Immature natural killer cell (primary cell): ENCODE measurements around the gene PAQR9. TPM values are rescaled to one million over a fixed set of nuclear protein-coding genes. Genes with fewer than 3 reads are reported as not detected.

Experiments used
- DNase-seq, 3 donors: peaks; one replicate each; pipeline ENCODE4 v3.0.0; 2022; ENCODE audit warnings: mixed read lengths in 1 of 3
- H3K27ac Mint-ChIP-seq, 6 donors: one replicate each; pipeline ENCODE4 v1.8.0; 2020; ENCODE audit warnings: mixed read lengths in 6 of 6, mild to moderate bottlenecking in 5 of 6, inconsistent platforms in 4 of 6, moderate library complexity in 3 of 6
- H3K27me3 Mint-ChIP-seq, 3 donors: one replicate each; pipeline ENCODE4 v1.8.0; 2020 to 2021; ENCODE audit warnings: low read depth in 3 of 3, mild to moderate bottlenecking in 3 of 3, mixed read lengths in 3 of 3, moderate library complexity in 3 of 3, inconsistent platforms in 1 of 3
- H3K36me3 Mint-ChIP-seq, 3 donors: one replicate each; pipeline ENCODE4 v1.8.0; 2020; ENCODE audit warnings: mixed read lengths in 3 of 3, inconsistent platforms in 2 of 3, mild to moderate bottlenecking in 2 of 3
- H3K4me1 Mint-ChIP-seq, 2 donors: one replicate each; pipeline ENCODE4 v1.8.0; 2020; ENCODE audit warnings: inconsistent platforms in 2 of 2, mild to moderate bottlenecking in 2 of 2, mixed read lengths in 2 of 2, moderate library complexity in 1 of 2
- H3K4me3 Mint-ChIP-seq, 5 donors: one replicate each; pipeline ENCODE4 v1.8.0; 2020; ENCODE audit warnings: mild to moderate bottlenecking in 5 of 5, mixed read lengths in 5 of 5, inconsistent platforms in 3 of 5, moderate library complexity in 3 of 5
- H3K9me3 Mint-ChIP-seq, 6 donors: one replicate each; pipeline ENCODE4 v1.8.0; 2020; ENCODE audit warnings: mild to moderate bottlenecking in 6 of 6, mixed read lengths in 6 of 6, inconsistent platforms in 4 of 6, moderate library complexity in 3 of 6
- polyA plus RNA-seq, 3 donors: library from polyadenylated mRNA; unstranded; fragments of 300-500 nt; fragmentation: Illumina TruSeq; gene quantifications; one replicate each; pipeline ENCODE4 v1.2.3, GENCODE V29; 2021

The PAQR9 gene
- polyA plus RNA-seq, 3 donors from 2014 or later: not detected

- no peak overlapping the region for H3K27ac Mint-ChIP-seq
- DNase-seq: no peak
- no peaks in the 10 kb centered on the region for H3K4me1 Mint-ChIP-seq
- no peaks in the 10 kb centered on the region for H3K9me3 Mint-ChIP-seq
- no peaks in the 10 kb centered on the region for H3K36me3 Mint-ChIP-seq
- peaks cover 5 to 18% (median 6%) of the 10 kb centered on the region in 3 donors for H3K27me3 Mint-ChIP-seq
- H3K4me3 Mint-ChIP-seq: no peak overlapping the region
These were observed 27.5 kb downstream of the PAQR9 start for GRCh38 chr3:142935963-142936362.

GRCh38 chr3:142934887-142935269 lies 28.6 kb downstream of the PAQR9 start:
- H3K9me3 Mint-ChIP-seq: no peaks in the 10 kb centered on the region
- DNase-seq: no peak
- no peaks in the 10 kb centered on the region for H3K4me1 Mint-ChIP-seq
- no peak overlapping the region for H3K4me3 Mint-ChIP-seq
- H3K27me3 Mint-ChIP-seq: peaks cover 5 to 18% (median 6%) of the 10 kb centered on the region in 3 donors
- H3K36me3 Mint-ChIP-seq: no peaks in the 10 kb centered on the region
- no peak overlapping the region for H3K27ac Mint-ChIP-seq

DNA sequence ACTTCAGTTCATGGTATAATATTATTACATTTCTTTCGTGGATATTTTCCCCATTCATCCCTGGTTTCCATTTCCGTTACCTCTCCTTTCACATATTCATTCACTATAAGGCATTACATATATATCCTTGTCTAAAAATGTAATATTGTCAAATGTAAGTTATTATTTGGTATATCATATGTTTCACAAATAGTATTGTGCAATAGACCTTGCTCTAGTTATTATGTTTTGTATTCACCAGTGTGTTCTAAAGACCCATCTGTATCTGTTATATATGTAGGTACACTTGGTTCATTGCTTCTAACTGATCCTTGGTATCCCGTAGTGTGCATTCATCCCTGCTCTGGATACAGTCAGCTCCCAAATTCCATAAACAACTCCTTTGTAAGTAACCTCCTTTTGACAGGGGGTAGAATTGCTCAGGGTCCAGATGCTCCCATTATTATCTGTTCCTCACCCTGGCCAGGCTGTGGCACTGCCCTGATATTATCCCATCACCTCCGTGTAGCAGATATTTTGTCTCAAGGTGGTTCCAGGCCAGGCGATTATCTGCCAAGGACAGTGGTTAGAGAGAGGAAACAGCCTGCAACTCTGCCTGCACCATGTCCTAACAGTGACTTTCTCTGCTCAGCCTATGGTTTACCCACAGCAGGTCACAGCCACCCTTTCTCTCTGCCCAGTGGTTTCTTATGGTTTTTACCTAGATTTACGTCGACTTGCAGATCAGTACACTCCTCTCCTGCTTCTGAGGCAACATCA lies 29.2 kb downstream of the PAQR9 start:
- H3K36me3 Mint-ChIP-seq: no peaks in the 10 kb centered on the region
- H3K27me3 Mint-ChIP-seq: peaks cover 5 to 18% (median 6%) of the 10 kb centered on the region in 3 donors
- no peak overlapping the region for H3K4me3 Mint-ChIP-seq

GRCh38 chr3:142931222-142931621 lies 32.3 kb downstream of the PAQR9 start:
- no peaks in the 10 kb centered on the region for H3K36me3 Mint-ChIP-seq
- no peak overlapping the region for H3K4me3 Mint-ChIP-seq
- peaks cover 2 to 15% (median 5%) of the 10 kb centered on the region in 3 donors for H3K27me3 Mint-ChIP-seq
- no peak overlapping the region for H3K27ac Mint-ChIP-seq
- no peak for DNase-seq
- no peaks in the 10 kb centered on the region for H3K9me3 Mint-ChIP-seq
- H3K4me1 Mint-ChIP-seq: no peaks in the 10 kb centered on the region

More for the DNA sequence above, 29.2 kb downstream of the PAQR9 start:
- H3K27ac Mint-ChIP-seq: no peak overlapping the region
- H3K4me1 Mint-ChIP-seq: no peaks in the 10 kb centered on the region
- H3K9me3 Mint-ChIP-seq: no peaks in the 10 kb centered on the region
- DNase-seq: no peak

GRCh38 chr3:142930463-142930862 lies 33.0 kb downstream of the PAQR9 start:
- no peaks in the 10 kb centered on the region for H3K9me3 Mint-ChIP-seq
- no peak overlapping the region for H3K27ac Mint-ChIP-seq
- no peak overlapping the region for H3K4me3 Mint-ChIP-seq
- no peaks in the 10 kb centered on the region for H3K36me3 Mint-ChIP-seq
- no peak for DNase-seq
- peaks cover 2 to 15% (median 5%) of the 10 kb centered on the region in 3 donors for H3K27me3 Mint-ChIP-seq
- H3K4me1 Mint-ChIP-seq: no peaks in the 10 kb centered on the region

DNA sequence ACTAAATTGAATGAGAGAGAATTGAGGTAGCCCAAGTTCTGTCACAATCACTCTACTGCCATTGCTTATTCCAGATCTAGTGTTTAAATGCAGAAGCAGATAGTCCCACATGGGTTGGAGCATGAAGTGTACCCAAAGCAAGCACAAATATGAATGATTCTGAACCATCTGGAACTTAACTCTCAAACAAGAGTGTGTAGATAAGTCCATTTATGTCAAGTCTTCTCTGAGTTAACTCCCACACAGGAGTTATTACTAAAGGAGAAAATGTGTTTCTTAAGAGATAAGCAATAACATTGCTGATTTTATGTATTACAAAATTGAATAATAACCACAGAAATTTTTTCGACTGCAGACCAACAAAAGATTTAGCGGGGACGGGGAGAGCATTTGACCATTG lies 33.6 kb downstream of the PAQR9 start:
- no peak for DNase-seq
- Mint-ChIP-seq H3K4me3 (no peak overlapping the region), H3K4me1 (no peaks in the 10 kb centered on the region), H3K27ac (no peak overlapping the region), H3K9me3 (no peaks in the 10 kb centered on the region), H3K36me3 (no peaks in the 10 kb centered on the region), H3K27me3 (peaks cover 1 to 11% (median 5%) of the 10 kb centered on the region in 3 donors)

GRCh38 chr3:142929109-142929508 lies 34.4 kb downstream of the PAQR9 start:
- Mint-ChIP-seq H3K36me3 (no peaks in the 10 kb centered on the region), H3K9me3 (peaks cover 0 to 6% (median 0%) of the 10 kb centered on the region in 6 donors), H3K27me3 (peaks cover 0 to 9% (median 5%) of the 10 kb centered on the region in 3 donors), H3K27ac (no peak overlapping the region), H3K4me1 (no peaks in the 10 kb centered on the region), H3K4me3 (no peak overlapping the region)
- DNase-seq: no peak

DNA sequence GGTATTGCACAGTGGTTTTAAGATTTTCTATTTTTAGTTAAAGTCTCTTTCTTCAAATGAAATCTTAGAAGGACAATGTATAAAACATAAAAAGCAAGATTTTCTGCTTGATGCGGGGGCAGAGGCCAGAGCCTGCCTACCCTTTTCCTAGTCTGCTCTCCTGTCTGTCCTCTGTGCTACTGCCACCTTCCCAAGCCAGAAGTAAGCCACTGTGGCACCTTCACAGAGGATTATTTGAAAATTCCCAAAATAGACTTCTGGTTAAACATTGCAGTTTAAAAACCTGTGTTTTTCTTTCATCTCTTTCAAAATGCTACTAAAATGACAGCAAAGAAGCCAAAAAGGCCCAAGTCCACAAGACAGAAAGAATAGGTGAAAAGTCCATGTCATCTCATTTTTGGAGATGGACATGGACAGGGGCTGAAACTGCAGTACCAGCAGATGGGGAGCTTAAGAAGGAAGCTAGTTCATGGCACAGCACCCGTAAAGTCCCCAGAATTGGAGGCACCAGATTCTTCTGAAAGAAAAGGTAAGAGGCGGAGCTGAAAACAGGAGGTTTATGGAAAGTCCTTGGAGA lies 37.0 kb downstream of the PAQR9 start:
- H3K4me3 Mint-ChIP-seq: no peak overlapping the region
- no peak overlapping the region for H3K27ac Mint-ChIP-seq
- peaks cover 0 to 16% (median 2%) of the 10 kb centered on the region in 3 donors for H3K27me3 Mint-ChIP-seq
- no peak for DNase-seq
- no peaks in the 10 kb centered on the region for H3K36me3 Mint-ChIP-seq
- H3K4me1 Mint-ChIP-seq: no peaks in the 10 kb centered on the region
- H3K9me3 Mint-ChIP-seq: peaks cover 0 to 6% (median 0%) of the 10 kb centered on the region in 6 donors

GRCh38 chr3:142925140-142925539 lies 38.3 kb downstream of the PAQR9 start:
- peaks cover 0 to 16% (median 2%) of the 10 kb centered on the region in 3 donors for H3K27me3 Mint-ChIP-seq
- H3K9me3 Mint-ChIP-seq: peaks cover 0 to 8% (median 0%) of the 10 kb centered on the region in 6 donors
- H3K4me1 Mint-ChIP-seq: no peaks in the 10 kb centered on the region
- H3K36me3 Mint-ChIP-seq: no peaks in the 10 kb centered on the region
- no peak overlapping the region for H3K4me3 Mint-ChIP-seq
- DNase-seq: no peak
- H3K27ac Mint-ChIP-seq: no peak overlapping the region

DNA sequence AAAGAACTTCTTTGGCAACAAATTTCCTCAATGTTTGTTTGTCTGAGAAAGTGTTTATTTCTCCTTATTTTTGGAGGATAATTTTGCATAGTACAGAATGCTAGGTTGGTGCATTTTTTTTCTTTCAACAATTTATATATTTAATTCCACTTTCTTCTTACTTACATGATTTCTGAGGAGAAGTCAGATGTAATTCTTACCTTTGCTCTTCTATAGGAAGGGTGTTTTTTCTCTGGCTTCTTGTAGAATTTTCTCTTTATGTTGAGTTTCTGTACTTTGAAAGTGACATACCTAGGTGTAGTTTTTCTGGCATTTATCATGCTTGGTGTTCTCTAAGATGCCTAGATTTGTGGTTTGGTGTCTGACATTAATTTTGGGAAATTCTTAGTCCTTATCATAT lies 39.8 kb downstream of the PAQR9 start:
- no peak for DNase-seq
- Mint-ChIP-seq H3K9me3 (peaks cover 0 to 8% (median 0%) of the 10 kb centered on the region in 6 donors), H3K27ac (no peak overlapping the region), H3K4me3 (no peak overlapping the region), H3K4me1 (no peaks in the 10 kb centered on the region), H3K36me3 (no peaks in the 10 kb centered on the region), H3K27me3 (peaks cover 0 to 19% (median 2%) of the 10 kb centered on the region in 3 donors)

DNA sequence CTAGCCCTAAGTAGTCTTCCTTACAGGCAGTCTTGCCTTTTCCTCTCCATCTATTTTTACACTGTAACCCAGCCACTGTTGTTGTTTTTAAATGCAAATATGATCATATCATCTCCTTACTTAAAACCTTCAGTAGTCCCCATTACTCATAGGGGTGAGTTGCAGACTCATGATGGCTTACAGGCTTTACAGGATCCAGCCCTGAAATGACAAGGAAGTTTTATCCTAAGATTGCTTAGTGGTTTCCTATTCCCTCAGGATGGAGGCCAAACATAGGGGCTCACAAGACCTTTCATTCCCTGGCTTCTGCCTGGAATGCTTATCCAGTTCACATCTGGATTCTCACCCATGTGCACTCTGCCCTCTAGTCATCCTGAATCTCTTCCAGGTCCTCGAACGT lies 46.9 kb downstream of the PAQR9 start:
- no peak overlapping the region for H3K4me3 Mint-ChIP-seq
- DNase-seq: no peak
- H3K36me3 Mint-ChIP-seq: no peaks in the 10 kb centered on the region
- no peaks in the 10 kb centered on the region for H3K4me1 Mint-ChIP-seq
- peaks cover 0 to 9% (median 4%) of the 10 kb centered on the region in 3 donors for H3K27me3 Mint-ChIP-seq
- H3K27ac Mint-ChIP-seq: no peak overlapping the region
- peaks cover 0 to 5% (median 0%) of the 10 kb centered on the region in 6 donors for H3K9me3 Mint-ChIP-seq

DNA sequence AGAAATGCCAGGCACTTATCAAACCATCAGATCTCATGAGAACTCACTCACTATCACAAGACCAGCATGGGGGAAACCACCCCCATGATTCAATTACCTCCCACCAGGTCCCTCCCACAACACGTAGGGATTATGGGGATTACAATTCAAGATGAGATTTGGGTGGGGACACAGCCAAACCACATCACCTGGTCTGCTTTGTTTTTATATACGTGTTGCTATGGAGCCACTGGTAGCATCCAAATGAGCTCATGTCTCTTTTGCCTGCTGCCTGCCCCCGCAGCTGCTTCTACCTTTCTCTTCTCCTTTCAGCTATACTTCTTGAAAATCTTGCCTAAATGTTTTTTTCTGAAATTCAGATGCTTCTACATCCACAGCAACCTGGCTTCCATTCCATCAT lies 47.8 kb downstream of the PAQR9 start:
- Mint-ChIP-seq H3K4me3 (no peak overlapping the region), H3K36me3 (no peaks in the 10 kb centered on the region), H3K27ac (no peak overlapping the region), H3K9me3 (peaks cover 0 to 5% (median 0%) of the 10 kb centered on the region in 6 donors), H3K4me1 (no peaks in the 10 kb centered on the region), H3K27me3 (peaks cover 4 to 11% (median 4%) of the 10 kb centered on the region in 3 donors)
- no peak for DNase-seq

DNA sequence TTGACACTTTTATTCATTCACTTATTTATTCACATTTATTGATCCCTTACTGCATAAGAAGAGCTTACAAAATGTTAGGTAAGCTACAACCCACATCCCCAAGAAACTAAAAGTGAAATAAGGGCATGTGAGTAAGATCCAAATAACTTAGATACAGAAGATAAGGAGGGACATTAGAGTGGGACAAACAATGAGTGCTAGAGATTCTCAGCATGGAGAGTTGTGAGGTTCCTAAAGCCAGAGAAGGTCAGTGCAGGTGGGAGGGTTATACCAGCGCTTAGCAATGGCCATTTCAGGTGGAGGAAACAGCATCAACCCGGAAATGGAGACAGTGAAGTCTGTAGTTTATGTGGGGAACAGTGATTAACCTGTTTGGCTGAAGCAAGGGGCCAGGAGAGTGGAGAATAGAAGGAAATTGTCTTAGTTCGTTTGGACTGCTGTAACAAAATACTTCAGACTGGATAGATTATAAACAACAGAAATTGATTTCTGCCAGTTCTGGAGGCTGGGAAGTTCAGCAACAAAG lies 49.1 kb downstream of the PAQR9 start:
- peaks cover 0 to 2% (median 0%) of the 10 kb centered on the region in 6 donors for H3K9me3 Mint-ChIP-seq
- H3K27me3 Mint-ChIP-seq: peaks cover 2 to 13% (median 4%) of the 10 kb centered on the region in 3 donors
- no peak overlapping the region for H3K27ac Mint-ChIP-seq
- no peak overlapping the region for H3K4me3 Mint-ChIP-seq
- H3K4me1 Mint-ChIP-seq: no peaks in the 10 kb centered on the region
- H3K36me3 Mint-ChIP-seq: no peaks in the 10 kb centered on the region
- no peak for DNase-seq

DNA sequence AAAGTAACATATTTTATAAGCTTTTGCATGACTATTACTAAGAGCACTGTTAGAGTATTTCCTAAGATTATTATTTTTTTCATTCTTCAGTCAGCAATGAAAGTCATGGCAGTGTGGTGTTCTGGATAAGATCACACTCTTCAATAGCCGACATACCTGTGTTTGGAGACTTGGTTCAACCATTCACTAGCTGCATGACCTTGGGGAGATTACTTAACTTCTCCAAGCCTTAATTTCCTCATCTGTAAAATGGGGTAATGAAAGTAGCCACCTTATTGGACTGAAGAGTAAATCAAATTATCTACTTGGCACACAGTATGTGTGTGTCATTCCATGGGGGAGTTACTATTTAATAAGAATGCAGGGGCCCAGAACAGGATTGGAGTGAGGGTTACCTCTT lies 50.0 kb downstream of the PAQR9 start:
- no peaks in the 10 kb centered on the region for H3K4me1 Mint-ChIP-seq
- no peak overlapping the region for H3K27ac Mint-ChIP-seq
- no peaks in the 10 kb centered on the region for H3K36me3 Mint-ChIP-seq
- H3K4me3 Mint-ChIP-seq: no peak overlapping the region
- peaks cover 0 to 2% (median 0%) of the 10 kb centered on the region in 6 donors for H3K9me3 Mint-ChIP-seq
- DNase-seq: no peak
- peaks cover 2 to 13% (median 4%) of the 10 kb centered on the region in 3 donors for H3K27me3 Mint-ChIP-seq
